Sciatic nerve (tissue), 2 donors: ENCODE measurements around the gene EN2. TPM values are rescaled to one million over a fixed set of nuclear protein-coding genes. Genes with fewer than 3 reads are reported as not detected.

Experiments
- ATAC-seq: fragments of 200-7000 bp; cut with Tn5 transposase; one replicate; pipeline ENCODE4 v1.9.1; 2020; ENCODE audit warnings: mild to moderate bottlenecking, moderate library complexity
- DNase-seq: peaks from one replicate; pipeline ENCODE4 v3.0.0-alpha.2; 2020; ENCODE audit warnings: low spot score
- intact Hi-C: fragments of 100-400 bp; cut with DNase I; formaldehyde crosslinking; loops from one replicate; pipeline ENCODE4 v1.14.2; 2022
- total RNA-seq: library from RNA; stranded (reverse); fragmentation: NEBNext Ultra II Directional; extraction: Animal tissue kit (Norgen Biotek cat#: 25700); gene quantifications from one replicate; pipeline ENCODE4 v1.2.1, GENCODE V29; 2021
- donor health status: DM: no; HTN: no; CAD: no.
- donor health status: DM: no; HTN: no; CAD: no.

Gene EN2
- total RNA-seq, 1 donor from 2014 or later = not detected

GRCh38 chr7:155493744-155494538, 36.0 kb downstream of the EN2 start:
- no peak for ATAC-seq
- intact Hi-C loops = no loop called here

DNA sequence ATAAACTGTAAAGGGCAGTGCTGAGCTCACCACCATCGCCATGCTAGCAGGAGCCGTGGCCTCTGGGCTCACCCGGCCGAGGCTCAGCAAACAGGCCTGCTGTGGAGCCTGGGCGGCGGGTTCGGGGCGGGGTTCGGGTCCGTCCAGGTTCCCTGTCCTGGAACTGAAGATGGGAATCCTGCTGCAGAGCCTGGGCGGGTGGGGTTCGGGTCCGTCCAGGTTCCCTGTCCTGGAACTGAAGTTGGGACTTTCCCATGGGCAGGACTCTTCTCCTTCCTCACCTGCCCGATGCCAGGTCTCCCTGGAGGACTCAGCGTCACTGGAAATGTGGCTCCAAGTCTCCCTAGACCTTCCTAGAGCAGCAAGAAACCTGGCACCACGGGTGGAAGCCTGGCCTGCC, 36.6 kb downstream of the EN2 start:
- DNase-seq = no peak
- intact Hi-C loops = no loop called here
- ATAC-seq = no peak

More at GRCh38 chr7:155493744-155494538, 36.0 kb downstream of the EN2 start:
- no peak for DNase-seq

DNA sequence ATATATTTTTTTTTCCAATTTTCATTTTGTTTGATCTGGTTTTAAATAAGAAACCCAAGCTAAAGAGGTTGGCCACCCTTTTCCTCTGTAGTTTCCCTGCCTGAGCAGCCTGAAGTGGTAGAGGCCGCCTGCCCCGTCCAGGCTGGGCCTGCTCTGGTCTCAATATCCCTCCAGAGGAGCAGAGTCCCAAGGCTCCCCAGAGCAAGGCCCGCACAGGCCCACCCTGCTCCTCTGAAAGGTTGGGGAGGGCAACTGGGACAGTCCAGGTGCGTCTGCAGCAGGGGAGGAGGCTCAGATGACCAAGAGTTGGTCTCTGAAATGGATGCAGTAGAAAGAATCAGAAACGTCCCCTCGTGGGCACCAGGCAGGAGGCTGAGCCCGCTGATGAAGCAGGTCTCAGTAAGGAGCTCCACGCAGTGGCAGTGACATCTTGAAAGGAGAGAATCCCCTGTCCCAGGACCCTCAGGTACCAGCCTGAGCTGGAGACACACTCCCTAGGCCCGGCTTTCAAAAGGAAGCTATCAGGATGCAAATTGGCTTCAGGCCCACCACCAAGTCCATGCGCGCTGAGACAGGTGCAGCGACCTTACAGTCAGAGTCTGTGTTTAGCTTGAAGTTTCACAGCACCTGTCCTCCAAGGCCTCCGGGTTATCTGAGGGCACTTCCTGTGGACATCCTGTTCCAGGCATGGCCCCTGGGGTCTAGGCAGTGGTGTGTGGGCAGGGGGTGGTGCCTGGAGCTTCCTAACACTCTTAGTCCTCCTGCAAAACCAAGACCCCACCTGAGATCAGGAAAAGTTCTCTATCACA, 37.7 kb downstream of the EN2 start:
- DNase-seq (no peak), ATAC-seq (no peak)
- intact Hi-C loops = no loop called here

GRCh38 chr7:155496267-155497005, 38.5 kb downstream of the EN2 start:
- ATAC-seq (no peak), DNase-seq (no peak)
- intact Hi-C loops = no loop called here

- DNase-seq (no peak), ATAC-seq (no peak)
- intact Hi-C loops = no loop called here
Observed at GRCh38 chr7:155497149-155497901, 39.4 kb downstream of the EN2 start.

DNA sequence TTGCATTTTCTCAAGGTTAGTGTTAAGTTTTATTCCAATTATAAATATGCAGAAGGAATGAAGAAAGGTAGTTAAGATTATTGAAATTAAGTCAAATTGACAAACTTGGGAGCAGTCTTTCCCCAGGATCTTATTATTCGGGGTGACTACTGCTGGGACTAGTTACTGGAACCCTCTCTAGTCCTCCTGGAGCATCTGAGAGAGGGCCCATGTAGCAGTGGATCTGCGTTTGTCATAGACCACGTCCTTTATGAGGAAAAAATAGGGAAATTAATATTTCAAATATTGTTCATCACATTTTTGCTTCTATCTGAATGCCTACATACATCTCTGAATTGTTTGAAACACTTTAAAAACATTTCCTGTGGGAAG, 47.5 kb downstream of the EN2 start:
- intact Hi-C loops = loop anchor here (10.0 kb wide), 1 partner anchor 51 kb away; the partner anchor contains the start of gene EN2
- no peak for DNase-seq
- no peak for ATAC-seq

DNA sequence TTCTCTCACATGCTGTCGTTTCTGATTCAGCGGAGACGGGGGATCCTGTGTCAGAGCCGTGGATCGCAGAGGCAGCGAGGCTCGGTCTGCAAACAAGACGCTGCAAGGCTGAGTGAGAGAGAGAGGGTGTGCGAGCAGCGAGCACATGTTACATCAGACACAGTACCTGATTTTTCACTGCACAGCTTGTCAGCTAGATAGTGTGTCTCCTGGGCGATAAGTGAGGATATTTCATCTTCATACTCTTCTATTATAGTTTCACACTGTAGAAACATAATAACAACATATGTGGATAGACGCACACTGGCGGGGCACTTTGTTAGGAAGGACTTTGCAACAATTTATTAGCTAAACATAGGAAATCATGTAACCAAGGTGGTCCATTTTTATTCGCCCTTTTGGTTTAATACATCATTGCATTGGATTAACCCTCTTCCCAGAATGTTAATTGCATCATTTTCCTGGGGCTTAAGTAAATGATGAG, 49.0 kb downstream of the EN2 start:
- DNase-seq (no peak), ATAC-seq (no peak)
- intact Hi-C loops = loop anchor here (10.0 kb wide), 1 partner anchor 52 kb away; the partner anchor contains the start of gene EN2

- DNase-seq = no peak
- intact Hi-C loops = loop anchor here (10.0 kb wide), 1 partner anchor 53 kb away; the partner anchor contains the start of gene EN2
- no peak for ATAC-seq
Observed at GRCh38 chr7:155507576-155507975, 49.6 kb downstream of the EN2 start.

DNA sequence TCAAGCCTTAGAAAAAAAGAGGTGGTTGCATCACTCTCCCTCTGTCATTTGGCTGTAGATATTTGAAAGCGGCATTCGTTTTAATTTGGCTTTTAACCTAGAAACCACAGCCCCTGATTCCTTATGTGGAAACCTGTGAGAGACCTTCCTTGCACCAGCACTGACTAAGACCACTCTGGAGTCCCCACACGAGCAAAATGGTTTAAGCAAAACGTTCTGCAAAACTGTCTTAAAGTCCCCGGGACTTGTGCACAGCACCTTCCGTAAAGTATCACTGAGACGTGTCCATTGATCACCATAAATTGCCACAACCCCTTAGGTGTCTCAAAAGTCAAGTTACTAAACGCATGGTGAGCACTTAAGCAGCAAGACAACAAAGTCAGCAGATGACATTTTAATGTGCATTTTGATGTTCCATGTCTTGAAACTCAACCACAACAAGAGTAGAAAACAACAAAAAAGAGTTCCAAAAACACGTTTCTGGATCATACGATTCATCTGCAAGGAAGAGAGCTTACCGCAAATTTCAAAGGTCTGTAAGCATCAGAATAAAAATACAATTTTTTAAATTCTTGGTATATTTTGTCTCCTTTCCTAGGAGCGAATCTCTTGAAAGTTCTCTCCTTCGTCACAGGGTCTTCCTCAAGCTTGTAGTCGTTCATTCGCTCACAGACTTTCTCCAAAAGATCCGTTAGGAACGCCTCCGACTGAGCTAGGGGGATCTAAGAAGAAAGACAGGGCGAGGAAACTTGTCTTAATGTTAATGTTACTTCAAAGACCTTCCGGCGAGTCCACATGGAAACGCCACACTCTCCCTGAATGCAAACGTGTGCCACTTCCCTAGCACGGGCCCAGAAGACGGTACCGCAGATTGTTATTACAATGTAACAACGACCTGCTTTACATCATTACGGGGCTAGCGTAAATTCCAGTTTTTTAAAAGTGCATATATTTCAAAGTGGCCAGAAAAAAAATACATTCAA, 50.7 kb downstream of the EN2 start:
- intact Hi-C loops = loop anchor here (10.0 kb wide), 1 partner anchor 54 kb away; the partner anchor contains the start of gene EN2
- DNase-seq = no peak
- ATAC-seq = no peak

- DNase-seq (no peak), ATAC-seq (no peak)
- intact Hi-C loops = loop anchor here (10.0 kb wide), 1 partner anchor 55 kb away; the partner anchor contains the start of gene EN2
Observed at GRCh38 chr7:155509359-155509724, 51.4 kb downstream of the EN2 start.

DNA sequence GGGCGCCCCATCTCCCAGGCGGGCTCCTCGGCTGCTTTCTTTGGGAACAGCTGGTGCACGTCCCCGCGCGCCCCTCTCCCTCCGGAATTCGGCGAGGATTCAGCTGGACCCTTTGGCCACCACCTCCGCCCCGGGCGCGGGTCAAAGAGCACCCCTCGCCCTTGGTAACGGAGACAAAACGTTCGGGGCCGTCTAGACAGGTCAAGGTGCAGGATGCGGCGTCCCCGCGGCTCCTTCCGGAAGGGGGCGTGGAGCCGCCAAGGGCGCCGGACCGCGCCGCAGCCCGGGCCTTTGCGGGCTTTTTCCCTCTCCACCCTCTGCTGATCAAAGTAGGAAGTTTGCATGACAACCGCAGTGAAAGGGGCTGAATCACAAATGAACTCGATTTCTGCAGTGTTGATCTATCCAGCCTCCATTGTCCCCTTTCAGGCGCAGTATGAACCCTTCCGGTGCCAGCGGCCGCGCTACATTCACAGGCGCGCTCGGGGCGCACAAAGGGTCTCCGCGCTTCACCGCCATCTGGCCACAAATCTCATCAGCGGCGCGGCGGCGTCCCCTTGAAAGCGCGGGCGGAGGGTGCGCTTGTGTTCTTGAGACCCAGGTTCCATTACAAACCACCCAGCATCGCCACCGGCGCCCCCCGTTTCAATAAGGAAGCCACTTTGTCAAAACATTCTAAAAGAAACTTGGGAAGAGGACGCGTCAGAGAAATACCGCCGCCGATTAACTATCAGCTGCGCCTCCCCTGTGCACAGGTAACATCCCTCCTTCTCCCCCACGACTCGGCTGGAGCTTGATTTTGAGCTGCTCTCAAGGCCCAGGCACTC, 52.0 kb downstream of the EN2 start:
- intact Hi-C loops = loop anchor here (10.0 kb wide), 1 partner anchor 55 kb away; the partner anchor contains the start of gene EN2

GRCh38 chr7:155510975-155511701, 53.2 kb downstream of the EN2 start:
- DNase-seq = no peak
- no peak for ATAC-seq
- intact Hi-C loops = no loop called here

More for the DNA sequence above, 52.0 kb downstream of the EN2 start:
- ATAC-seq = no peak
- no peak for DNase-seq

GRCh38 chr7:155511702-155511996, 53.7 kb downstream of the EN2 start:
- DNase-seq = no peak
- intact Hi-C loops = no loop called here

GRCh38 chr7:155512246-155512887, 54.4 kb downstream of the EN2 start:
- intact Hi-C loops = no loop called here
- ATAC-seq = no peak
- no peak for DNase-seq

More at GRCh38 chr7:155511702-155511996, 53.7 kb downstream of the EN2 start:
- ATAC-seq = no peak

GRCh38 chr7:155513543-155514285, 55.8 kb downstream of the EN2 start:
- no peak for DNase-seq
- intact Hi-C loops = no loop called here

More at GRCh38 chr7:155513543-155514285, 55.8 kb downstream of the EN2 start:
- no peak for ATAC-seq
